Dermis lymphatic vessel endothelial cell (primary cell): ENCODE data around the gene EXOC5. TPM values are rescaled to one million over a fixed set of nuclear protein-coding genes. Genes with fewer than 3 reads are reported as not detected.

ENCODE experiments used
- total RNA-seq: library from RNA; depleted of rRNA; stranded (reverse); fragments of >200 nt; gene quantifications from 2 replicates; pipeline ENCODE4 v1.2.1, GENCODE V29; 2014

The EXOC5 gene
- total RNA-seq: 40.3 and 52.5 TPM in 2 replicates

GRCh38 chr14:57268161-57269069 lies at the start of gene EXOC5, which contains the start of gene AP5M1:
EXOC5 (minus strand) TSS chr14:57268905; CDS start chr14:57268648, 257 bp downstream.
AP5M1 (plus strand) TSS chr14:57268971; CDS start chr14:57269315, 344 bp downstream.

Other genes starting within 250 kb of the EXOC5 start
- 13.8 and 18.0 TPM in 2 replicates for gene AP5M1, start 66 bp upstream of the EXOC5 start, total RNA-seq
- 15.0 and 17.7 TPM in 2 replicates for gene NAA30, start 121.7 kb upstream of the EXOC5 start, total RNA-seq
- gene CCDC198, start 225.0 kb upstream of the EXOC5 start, total RNA-seq: not detected in 2 replicates